GM21786 (cell line): Measurements from ENCODE around the gene ITGB3.

Source experiments
- ATAC-seq: cut with Tn5 transposase; IDR thresholded peaks from one replicate; pipeline ENCODE4 v1.9.1; 2021; ENCODE audit not compliant: unreplicated experiment

The ITGB3 gene

DNA sequence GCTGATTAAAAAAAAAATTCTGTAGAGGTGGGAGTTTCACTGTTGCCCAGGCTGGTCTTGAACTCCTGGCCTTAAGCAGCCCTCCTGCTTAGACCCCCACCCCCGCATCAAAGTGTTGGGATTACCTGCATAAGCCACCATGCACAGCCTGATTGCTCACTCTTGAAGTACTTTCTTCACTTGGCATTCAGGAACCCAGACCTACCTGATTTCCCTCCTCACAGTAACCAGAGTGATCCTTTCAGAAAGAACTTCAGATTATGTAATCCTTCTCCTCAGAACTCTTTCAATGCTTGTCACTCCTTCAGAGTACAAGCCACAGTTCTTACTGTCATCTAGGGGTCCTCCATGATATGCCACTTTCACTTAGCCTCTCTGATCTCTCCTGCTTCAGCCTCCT, 71.5 kb downstream of the ITGB3 start:
- ATAC-seq = no peak

GRCh38 chr17:47330548-47330947, 76.9 kb downstream of the ITGB3 start:
- ATAC-seq = no peak

- ATAC-seq = no peak
Measured at GRCh38 chr17:47332287-47332686, 78.7 kb downstream of the ITGB3 start.

DNA sequence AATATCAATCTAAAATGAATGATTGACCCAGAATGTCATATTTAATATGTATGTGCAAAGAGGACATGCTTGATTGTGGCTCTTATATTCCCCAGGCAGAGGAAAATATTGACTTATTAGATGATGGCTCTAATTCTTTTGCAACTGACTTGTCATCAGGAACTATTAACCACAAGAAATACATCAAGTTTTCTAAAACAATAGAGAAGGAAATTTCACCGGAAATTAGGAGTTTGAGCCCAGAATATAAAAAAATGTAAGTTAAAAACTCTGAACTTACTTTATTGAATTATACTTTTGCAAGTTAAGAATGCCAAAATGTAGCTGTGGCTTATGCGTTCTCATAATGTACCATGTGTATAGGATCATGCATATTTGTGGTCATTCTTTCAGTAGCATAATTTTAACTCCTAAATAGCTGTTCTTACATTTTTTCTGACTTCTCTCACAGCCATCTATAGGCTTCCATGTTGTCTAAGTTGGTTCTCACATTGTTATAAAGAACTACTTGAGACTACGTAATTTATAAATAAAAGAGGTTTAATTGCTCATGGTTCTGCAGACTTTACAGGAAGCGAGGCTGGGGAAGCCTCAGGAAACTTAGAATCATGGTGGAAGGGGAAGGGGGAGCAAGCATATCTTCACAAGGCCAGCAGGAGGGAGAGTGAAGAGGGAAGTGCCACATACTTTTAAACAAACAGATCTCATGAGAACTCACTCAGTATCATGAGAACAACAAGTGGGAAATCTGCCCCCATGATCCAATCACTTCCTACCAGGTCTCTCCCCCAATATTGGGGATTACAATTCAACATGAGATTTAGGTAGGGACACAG, 81.7 kb downstream of the ITGB3 start:
- no peak for ATAC-seq

DNA sequence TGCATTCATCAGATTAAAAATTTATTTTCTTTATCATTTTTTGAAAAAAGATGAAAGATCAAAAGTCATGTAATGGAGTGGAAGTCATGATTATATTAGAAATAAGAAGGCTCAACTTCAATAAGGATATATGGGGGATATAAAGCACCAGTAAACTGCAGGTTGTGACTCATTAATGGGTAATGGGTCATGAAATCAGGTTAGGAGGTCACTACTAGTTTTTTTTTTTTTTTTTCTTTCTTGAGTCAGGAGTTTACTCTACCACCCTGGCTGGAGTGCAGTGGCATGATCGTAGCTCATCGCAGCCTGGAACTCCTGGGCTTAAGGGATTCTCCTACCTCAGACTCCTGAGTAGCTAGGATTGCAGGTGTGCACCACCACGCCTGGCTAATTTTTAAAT, 84.4 kb downstream of the ITGB3 start:
- ATAC-seq = no peak

DNA sequence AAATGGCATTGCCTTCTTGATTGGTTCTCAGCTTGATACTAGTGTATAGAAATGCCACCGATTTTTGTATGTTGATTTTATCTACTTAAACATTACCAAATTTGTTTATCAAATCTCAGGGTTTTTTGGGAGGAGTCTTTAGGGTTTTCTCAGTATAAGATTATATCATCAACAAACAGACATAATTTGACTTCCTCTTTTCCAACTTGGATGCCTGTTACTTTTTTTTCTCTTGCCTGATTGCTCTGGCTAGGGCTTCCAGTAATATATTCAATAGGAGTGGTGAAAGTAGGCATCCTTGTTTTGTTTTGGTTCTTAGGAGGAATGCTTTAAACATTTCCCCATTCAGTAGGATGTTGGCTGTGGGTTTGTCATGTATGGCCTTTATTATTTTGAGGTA, 99.2 kb downstream of the ITGB3 start:
- no peak for ATAC-seq

DNA sequence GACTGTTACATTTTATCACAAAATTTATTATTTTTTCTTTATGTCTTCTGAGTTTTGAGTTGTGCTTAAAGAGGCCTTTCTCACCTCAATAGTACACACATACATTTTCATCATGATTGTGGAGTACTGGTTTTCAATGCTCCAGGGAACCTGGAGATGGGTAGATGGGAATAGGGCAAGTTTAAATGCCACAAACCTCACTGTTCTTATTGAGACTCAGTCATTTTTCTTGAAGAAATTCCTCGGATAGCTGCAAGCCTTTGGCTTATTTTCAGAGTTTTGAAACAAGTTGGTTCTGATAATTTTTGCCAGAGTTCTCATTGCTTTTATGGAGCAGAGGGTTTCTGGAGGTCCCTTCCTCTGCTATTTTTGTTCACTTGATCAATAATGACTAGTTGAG, 105.0 kb downstream of the ITGB3 start:
- ATAC-seq = no peak
